MM.1S (cell line): Measurements from ENCODE around the gene LAMTOR1.

ENCODE experiments used
- DNase-seq: peaks from one replicate; pipeline ENCODE4 v3.0.0-alpha.2; 2015
- H2AFZ ChIP-seq: fragments of 300-600 bp; sonication (generic); 2 replicates; pipeline ENCODE4 v1.6.0; 2016; ENCODE audit warnings: antibody characterized with exemption, low read length
- H3F3A ChIP-seq: fragments of 300-600 bp; sonication (generic); 2 replicates; pipeline ENCODE4 v1.6.1; 2016; ENCODE audit warnings: mild to moderate bottlenecking, antibody characterized with exemption, low read length, moderate library complexity, mixed read lengths; ENCODE audit not compliant: insufficient read depth
- H3K27ac ChIP-seq: fragments of 300-600 bp; sonication (generic); 2 replicates; pipeline ENCODE4 v1.5.1; 2016; ENCODE audit warnings: mild to moderate bottlenecking, low read length
- H3K27me3 ChIP-seq: fragments of 300-600 bp; sonication (generic); replicated peaks from 2 replicates; pipeline ENCODE4 v1.6.0; 2016; ENCODE audit warnings: low read length; ENCODE audit not compliant: insufficient read depth
- H3K36me3 ChIP-seq: fragments of 300-600 bp; sonication (generic); replicated peaks from 2 replicates; pipeline ENCODE4 v1.6.1; 2016; ENCODE audit warnings: mild to moderate bottlenecking, low read length, mixed read lengths; ENCODE audit not compliant: insufficient read depth
- H3K4me1 ChIP-seq: fragments of 300-600 bp; sonication (generic); 2 replicates; pipeline ENCODE4 v1.6.1; 2016; ENCODE audit warnings: low read length, mixed read lengths
- H3K4me2 ChIP-seq: fragments of 300-600 bp; sonication (generic); 2 replicates; pipeline ENCODE4 v1.6.0; 2016; ENCODE audit warnings: low read depth, low read length
- H3K4me3 ChIP-seq: fragments of 300-600 bp; sonication (generic); 2 replicates; pipeline ENCODE4 v1.5.1; 2016; ENCODE audit warnings: low read length, mixed read lengths
- H3K79me2 ChIP-seq: fragments of 300-600 bp; sonication (generic); 2 replicates; pipeline ENCODE4 v1.6.1; 2016; ENCODE audit warnings: mixed run types, low read length, mixed read lengths
- H3K9ac ChIP-seq: fragments of 300-600 bp; sonication (generic); 2 replicates; pipeline ENCODE4 v1.6.1; 2016; ENCODE audit warnings: low read length, mixed read lengths
- H3K9me2 ChIP-seq: fragments of 300-600 bp; sonication (generic); replicated peaks from 2 replicates; pipeline ENCODE4 v1.6.1; 2016; ENCODE audit warnings: mild to moderate bottlenecking, low read length, mixed read lengths; ENCODE audit not compliant: insufficient read depth
- H3K9me3 ChIP-seq: fragments of 300-600 bp; sonication (generic); replicated peaks from 2 replicates; pipeline ENCODE4 v1.6.1; 2016; ENCODE audit warnings: mild to moderate bottlenecking, low read length, mixed read lengths; ENCODE audit not compliant: insufficient read depth
- H4K20me1 ChIP-seq: fragments of 300-600 bp; sonication (generic); 2 replicates; pipeline ENCODE4 v1.6.1; 2016; ENCODE audit warnings: mild to moderate bottlenecking, low read length, moderate library complexity, mixed read lengths; ENCODE audit not compliant: insufficient read depth
- CTCF ChIP-seq: fragments of 300-600 bp; sonication (generic); IDR thresholded peaks from 2 replicates; pipeline ENCODE4 v1.5.1; 2016; ENCODE audit warnings: antibody characterized with exemption, low read length, mixed read lengths
- EZH2 ChIP-seq: fragments of 300-600 bp; sonication (generic); optimal IDR thresholded peaks from 2 replicates; pipeline ENCODE3; 2017; ENCODE audit warnings: low read depth, mild to moderate bottlenecking, antibody characterized with exemption, low read length, mixed read lengths
- EZH2phosphoT487 ChIP-seq: fragments of 300-600 bp; sonication (generic); IDR thresholded peaks from 2 replicates; pipeline ENCODE4 v1.6.1; 2018; ENCODE audit warnings: antibody characterized with exemption, low read length

The LAMTOR1 gene

GRCh38 chr11:72084965-72085364, 18.1 kb downstream of the LAMTOR1 start:
- Histone ChIP-seq H3K4me3 (no peak overlapping the region), H3K9ac (no peak overlapping the region), H3K4me1 (peaks cover 16% of the 10 kb centered on the region), H2AFZ (no peak overlapping the region), H3K27me3 (no peaks in the 10 kb centered on the region), H3K4me2 (no peak overlapping the region), H3F3A (peaks cover 11% of the 10 kb centered on the region), H3K9me3 (no peaks in the 10 kb centered on the region), H4K20me1 (no peaks in the 10 kb centered on the region), H3K36me3 (no peaks in the 10 kb centered on the region), H3K27ac (no peak overlapping the region), H3K9me2 (no peaks in the 10 kb centered on the region), H3K79me2 (peaks cover under 1% of the 10 kb centered on the region)
- no peak for DNase-seq
- no peak for TF ChIP-seq EZH2
- no peak for TF ChIP-seq EZH2phosphoT487
- no peak for TF ChIP-seq CTCF

- TF ChIP-seq EZH2 (no peak), EZH2phosphoT487 (no peak), CTCF (no peak)
- no peak overlapping the region for H3K27ac ChIP-seq
Observed at GRCh38 chr11:72084076-72084475, 19.0 kb downstream of the LAMTOR1 start.

GRCh38 chr11:72083414-72083813, 19.7 kb downstream of the LAMTOR1 start:
- no peak for TF ChIP-seq CTCF
- TF ChIP-seq EZH2phosphoT487, result no peak
- no peak for TF ChIP-seq EZH2
- no peak for DNase-seq
- Histone ChIP-seq H3K4me1 (peaks cover 23% of the 10 kb centered on the region), H3K9me3 (no peaks in the 10 kb centered on the region), H3K4me2 (no peak overlapping the region), H4K20me1 (no peaks in the 10 kb centered on the region), H3K27me3 (no peaks in the 10 kb centered on the region), H3K9me2 (no peaks in the 10 kb centered on the region), H2AFZ (no peak overlapping the region), H3K9ac (no peak overlapping the region), H3K36me3 (no peaks in the 10 kb centered on the region), H3K4me3 (no peak overlapping the region), H3K27ac (no peak overlapping the region), H3K79me2 (peaks cover 16% of the 10 kb centered on the region), H3F3A (peaks cover 16% of the 10 kb centered on the region)

More at GRCh38 chr11:72084076-72084475, 19.0 kb downstream of the LAMTOR1 start:
- H3K36me3 ChIP-seq, result no peaks in the 10 kb centered on the region
- H3K9me3 ChIP-seq, result no peaks in the 10 kb centered on the region
- H3F3A ChIP-seq, result peaks cover 16% of the 10 kb centered on the region
- no peaks in the 10 kb centered on the region for H4K20me1 ChIP-seq
- peaks cover 17% of the 10 kb centered on the region for H3K4me1 ChIP-seq
- no peak overlapping the region for H3K4me3 ChIP-seq
- no peak overlapping the region for H2AFZ ChIP-seq
- H3K4me2 ChIP-seq, result no peak overlapping the region
- H3K9me2 ChIP-seq, result no peaks in the 10 kb centered on the region
- H3K79me2 ChIP-seq, result peaks cover 10% of the 10 kb centered on the region
- DNase-seq, result no peak
- H3K27me3 ChIP-seq, result no peaks in the 10 kb centered on the region
- H3K9ac ChIP-seq, result no peak overlapping the region
